NCI-H2081 (cell line): Measurements from ENCODE around the gene TNFAIP3.
"Not testable (repeated sequence)": the region's sequence is repeated elsewhere in the genome, so short reads cannot be mapped to it uniquely, and the experiment has no call there.

Experiments used
- DNase-seq, 2 experiments: peaks; one replicate each; lab custom pipeline; 2025; lab: John Stamatoyannopoulos, UW

Gene TNFAIP3

GRCh38 chr6:137878486-137879285, 11.6 kb downstream of the TNFAIP3 start:
- DNase-seq, result no peak

GRCh38 chr6:137879299-137879698, 12.2 kb downstream of the TNFAIP3 start:
- no peak for DNase-seq

DNA sequence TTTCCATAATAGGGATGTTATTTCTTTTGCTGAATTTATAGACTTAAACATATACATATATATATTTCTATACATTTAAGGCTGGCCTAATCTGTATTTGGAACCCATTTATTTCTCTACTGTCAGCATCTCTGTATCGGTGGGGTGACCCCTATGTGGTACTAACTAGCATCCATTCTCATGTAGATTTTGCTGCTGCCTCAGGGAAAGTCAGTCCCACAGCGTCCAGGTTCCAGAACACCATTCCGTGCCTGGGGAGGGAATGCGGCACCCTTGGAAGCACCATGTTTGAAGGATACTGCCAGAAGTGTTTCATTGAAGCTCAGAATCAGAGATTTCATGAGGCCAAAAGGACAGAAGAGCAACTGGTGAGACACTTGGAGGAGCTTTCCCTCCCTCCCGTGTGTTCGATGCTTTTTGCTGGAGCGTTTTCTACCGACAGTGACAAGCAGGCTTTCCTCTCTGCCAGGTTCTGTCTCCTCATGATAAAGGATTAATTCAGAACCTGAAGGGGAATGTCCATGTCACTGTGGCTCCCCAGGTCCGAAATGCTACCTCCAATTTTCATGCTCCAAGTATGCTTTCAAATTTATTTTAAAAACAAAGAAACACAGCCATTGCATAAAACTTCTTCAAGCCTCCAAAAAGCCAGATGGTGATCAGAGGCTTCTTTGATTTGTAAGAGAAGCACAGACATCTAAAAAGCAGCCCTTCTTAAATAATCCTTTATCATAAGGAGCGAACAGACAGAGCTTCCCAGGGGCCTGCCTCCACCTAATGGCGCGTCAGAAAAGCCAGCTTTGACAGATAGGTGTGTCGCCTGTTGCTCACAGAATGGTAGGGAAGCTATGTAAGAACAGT, 13.1 kb downstream of the TNFAIP3 start:
- DNase-seq, result no peak

DNA sequence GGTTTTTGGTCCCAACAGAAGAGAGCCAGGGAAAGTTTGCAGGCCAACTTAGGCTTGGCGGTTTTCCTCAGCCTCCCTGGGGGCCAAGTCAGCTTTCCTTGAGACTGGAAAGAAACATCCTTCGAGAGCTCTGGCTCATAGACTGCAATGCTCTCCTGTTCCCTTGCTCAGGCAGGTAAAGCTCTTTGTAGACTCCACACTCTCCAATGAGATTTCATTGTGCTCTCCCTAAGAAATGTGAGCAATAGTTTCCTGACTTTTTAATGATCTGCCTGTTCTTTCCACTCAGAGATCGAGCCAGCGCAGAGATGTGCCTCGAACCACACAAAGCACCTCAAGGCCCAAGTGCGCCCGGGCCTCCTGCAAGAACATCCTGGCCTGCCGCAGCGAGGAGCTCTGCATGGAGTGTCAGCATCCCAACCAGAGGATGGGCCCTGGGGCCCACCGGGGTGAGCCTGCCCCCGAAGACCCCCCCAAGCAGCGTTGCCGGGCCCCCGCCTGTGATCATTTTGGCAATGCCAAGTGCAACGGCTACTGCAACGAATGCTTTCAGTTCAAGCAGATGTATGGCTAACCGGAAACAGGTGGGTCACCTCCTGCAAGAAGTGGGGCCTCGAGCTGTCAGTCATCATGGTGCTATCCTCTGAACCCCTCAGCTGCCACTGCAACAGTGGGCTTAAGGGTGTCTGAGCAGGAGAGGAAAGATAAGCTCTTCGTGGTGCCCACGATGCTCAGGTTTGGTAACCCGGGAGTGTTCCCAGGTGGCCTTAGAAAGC, 13.9 kb downstream of the TNFAIP3 start:
- no peak for DNase-seq

GRCh38 chr6:137881522-137881886, 14.4 kb downstream of the TNFAIP3 start:
- no peak for DNase-seq

- no peak for DNase-seq
Observed at GRCh38 chr6:137882225-137882961, 15.3 kb downstream of the TNFAIP3 start.

- no peak for DNase-seq
Observed at GRCh38 chr6:137883400-137884148, 16.5 kb downstream of the TNFAIP3 start.

DNA sequence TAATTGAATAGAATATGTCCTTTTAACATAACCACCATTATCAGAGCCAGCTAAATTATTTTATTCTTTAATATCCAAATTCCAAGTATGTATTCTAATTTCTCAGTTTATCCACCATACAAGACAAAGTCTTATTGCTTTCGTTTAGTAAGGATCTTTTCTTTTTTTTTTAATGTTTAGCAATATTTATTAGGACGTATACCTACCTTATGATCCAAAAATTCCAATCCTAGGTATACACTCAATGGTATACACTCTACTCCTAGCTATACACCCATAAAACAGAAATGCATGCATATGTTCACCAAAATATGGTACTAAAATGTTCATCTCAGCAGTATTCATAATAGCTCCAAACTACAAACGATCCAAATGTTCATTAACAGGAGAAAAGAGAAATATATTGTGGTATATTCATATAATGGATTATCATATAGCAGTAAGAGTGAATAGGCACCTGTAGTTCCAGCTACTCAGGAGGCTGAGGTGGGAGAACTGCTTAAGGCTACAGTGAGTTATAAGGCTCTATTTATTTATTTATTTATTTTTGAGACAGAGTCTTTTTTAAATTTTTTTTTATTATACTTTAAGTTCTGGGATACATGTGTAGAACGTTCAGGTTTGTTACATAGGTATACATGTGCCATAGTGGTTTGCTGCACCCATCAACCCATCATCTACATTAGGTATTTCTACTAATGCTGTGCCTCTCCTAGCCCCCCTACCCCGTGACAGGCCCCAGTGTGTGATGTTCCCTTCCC, 17.3 kb downstream of the TNFAIP3 start:
- DNase-seq, result no peak

DNA sequence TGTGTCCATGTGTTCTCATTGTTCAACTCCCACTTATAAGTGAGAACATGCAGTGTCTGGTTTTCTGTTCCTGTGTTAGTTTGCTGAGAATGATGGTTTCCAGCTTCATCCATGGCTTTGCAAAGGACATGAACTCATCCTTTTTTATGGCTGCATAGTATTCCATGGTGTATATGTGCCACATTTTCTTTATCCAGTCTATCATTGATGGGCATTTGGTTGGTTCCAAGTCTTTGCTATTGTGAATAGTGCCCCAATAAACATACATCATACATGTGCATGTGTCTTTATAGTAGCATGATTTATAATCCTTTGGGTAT, 17.8 kb downstream of the TNFAIP3 start:
- not testable (repeated sequence) for DNase-seq

DNA sequence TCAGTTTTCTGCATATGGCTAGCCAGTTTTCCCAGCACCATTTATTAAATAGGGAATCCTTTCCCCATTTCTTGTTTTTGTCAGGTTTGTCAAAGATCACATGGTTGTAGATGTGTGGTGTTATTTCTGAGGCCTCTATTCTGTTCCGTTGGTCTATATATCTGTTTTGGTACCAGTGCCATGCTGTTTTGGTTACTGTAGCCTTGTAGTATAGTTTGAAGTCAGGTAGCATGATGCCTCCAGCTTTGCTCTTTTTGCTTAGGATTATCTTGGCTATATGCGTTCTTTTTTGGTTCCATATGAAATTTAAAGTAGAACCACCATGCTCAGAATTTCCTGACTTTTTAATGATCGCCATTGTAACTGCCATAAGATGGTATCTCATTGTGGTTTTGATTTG, 19.2 kb downstream of the TNFAIP3 start:
- DNase-seq, result not testable (repeated sequence)

DNA sequence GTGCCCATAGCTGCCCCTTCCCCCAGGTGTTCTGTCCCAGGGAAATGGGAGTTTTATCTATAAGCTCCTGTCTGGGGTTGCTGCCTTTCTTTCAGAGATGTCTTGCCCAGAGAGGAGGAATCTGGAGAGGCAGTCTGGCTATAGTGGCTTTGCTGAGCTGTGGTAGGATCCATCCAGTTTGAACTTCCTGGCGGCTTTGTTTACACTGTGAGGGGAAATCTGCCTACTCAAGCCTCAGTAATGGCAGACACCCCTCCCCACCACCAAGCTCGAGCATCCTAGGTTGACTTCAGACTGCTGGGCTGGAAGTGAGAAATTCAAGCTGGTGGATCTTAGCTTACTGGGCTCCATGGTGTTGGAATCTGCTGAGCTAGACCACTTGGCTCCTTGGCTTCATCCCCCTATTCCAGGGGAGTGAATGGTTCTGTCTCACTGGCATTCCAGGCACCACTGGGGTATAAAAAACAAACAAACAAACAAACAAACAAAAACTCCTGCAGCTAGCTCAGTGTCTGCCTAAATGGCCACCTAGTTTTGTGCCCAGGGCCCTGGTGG, 24.0 kb downstream of the TNFAIP3 start:
- DNase-seq, result no peak

- DNase-seq, result no peak
Observed at GRCh38 chr6:137892271-137892708, 25.2 kb downstream of the TNFAIP3 start.

GRCh38 chr6:137893181-137893580, 26.1 kb downstream of the TNFAIP3 start:
- no peak for DNase-seq

DNA sequence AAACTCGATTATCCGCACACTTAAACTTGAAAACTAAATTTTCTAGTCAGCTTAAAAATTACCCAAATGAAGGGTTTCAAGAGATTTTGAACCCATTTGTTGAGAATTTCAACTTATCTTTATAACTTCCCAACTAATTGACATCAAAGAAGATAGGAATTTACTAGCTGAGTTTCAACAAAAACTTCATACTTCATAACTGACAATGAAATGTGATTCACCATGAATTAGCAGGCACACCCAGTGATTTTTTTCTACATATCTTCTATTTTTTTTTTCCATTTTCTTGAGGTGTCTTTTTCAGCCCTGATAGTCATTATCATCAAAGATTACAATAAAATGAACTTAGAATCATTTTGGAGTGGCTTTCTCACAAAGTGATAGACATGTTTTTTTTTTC, 26.7 kb downstream of the TNFAIP3 start:
- DNase-seq, result no peak

GRCh38 chr6:137894378-137894777, 27.3 kb downstream of the TNFAIP3 start:
- not testable (repeated sequence) for DNase-seq

- no peak for DNase-seq
Observed at GRCh38 chr6:137894779-137895385, 27.8 kb downstream of the TNFAIP3 start.

DNA sequence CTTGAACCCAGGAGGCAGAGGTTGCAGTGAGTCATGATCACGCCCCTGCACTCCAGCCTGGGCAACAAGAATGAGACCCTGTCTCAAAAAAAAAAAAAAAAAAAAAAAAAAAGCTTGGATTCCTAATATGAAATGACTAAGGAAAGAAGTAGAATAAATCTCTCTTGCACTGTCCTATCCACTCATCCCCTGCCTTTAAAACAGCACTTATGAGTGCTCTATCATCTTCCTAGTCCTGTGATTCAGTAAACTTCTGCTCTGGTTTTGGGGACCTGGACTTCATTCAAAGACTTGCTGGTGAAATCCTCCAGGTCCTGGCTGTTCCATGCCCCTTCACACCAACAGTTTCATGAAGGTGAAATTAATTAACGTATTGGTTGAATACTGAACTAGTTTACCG, 29.6 kb downstream of the TNFAIP3 start:
- no peak for DNase-seq

DNA sequence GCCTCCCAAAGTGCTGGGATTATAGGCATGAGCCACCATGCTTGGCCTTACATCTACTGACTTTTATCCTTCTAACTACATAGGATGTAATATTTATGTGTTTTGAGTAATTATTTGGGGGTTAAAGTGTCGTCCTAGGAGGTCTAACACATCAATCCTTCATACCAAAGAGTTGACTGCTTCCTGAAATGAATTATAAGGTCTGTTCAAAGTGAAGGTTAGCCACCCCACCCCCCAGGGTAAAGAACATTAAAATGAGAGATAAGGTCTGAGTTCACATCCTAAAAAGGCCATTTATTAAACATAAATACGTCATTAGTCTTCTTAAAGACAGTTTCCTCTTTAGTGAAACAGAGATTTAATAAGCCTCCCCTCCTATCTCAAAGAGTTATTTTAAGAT, 33.8 kb downstream of the TNFAIP3 start:
- no peak for DNase-seq

GRCh38 chr6:137901454-137901853, 34.4 kb downstream of the TNFAIP3 start:
- DNase-seq, result no peak

GRCh38 chr6:137902699-137903098, 35.6 kb downstream of the TNFAIP3 start:
- DNase-seq, result no peak
